ENCODE results near the gene LCE1B.

Gene LCE1B

GRCh38 chr1:152811671-152812070 lies at the start of gene LCE1B:
TSS of gene LCE1B (plus strand) at chr1:152811971. CDS start at chr1:152812447, 476 bp downstream.
- no peak for DNase-seq

- DNase-seq = no peak
Measured at GRCh38 chr1:152768847-152769533, 42.8 kb upstream of the LCE1B start.

GRCh38 chr1:152770411-152770810 lies 41.4 kb upstream of the LCE1B start:
- no peak for DNase-seq

GRCh38 chr1:152774875-152775274 lies 36.9 kb upstream of the LCE1B start, which contains the start of gene LCE1F:
TSS of gene LCE1F (plus strand) at chr1:152775140. CDS start at chr1:152776372, 1,232 bp downstream.
- no peak for DNase-seq

GRCh38 chr1:152776361-152776760 lies 35.4 kb upstream of the LCE1B start:
- no peak for DNase-seq

GRCh38 chr1:152777510-152778137 lies 34.1 kb upstream of the LCE1B start:
- no peak for DNase-seq

- no peak for DNase-seq
Measured at GRCh38 chr1:152783095-152783494, 28.7 kb upstream of the LCE1B start.

GRCh38 chr1:152786077-152786476 lies 25.7 kb upstream of the LCE1B start, which contains the start of gene LCE1E:
TSS of gene LCE1E (plus strand) at chr1:152786257. CDS start at chr1:152787300, 1,043 bp downstream.
- no peak for DNase-seq

GRCh38 chr1:152795686-152796085 lies 16.1 kb upstream of the LCE1B start:
- DNase-seq = no peak

- no peak for DNase-seq
Measured at GRCh38 chr1:152796421-152796820, 15.3 kb upstream of the LCE1B start, which contains the start of gene LCE1D. TSS of gene LCE1D (plus strand) at chr1:152796721. CDS start at chr1:152797795, 1,074 bp downstream.

GRCh38 chr1:152801333-152801732 lies 10.4 kb upstream of the LCE1B start:
- no peak for DNase-seq

- DNase-seq = no peak
Measured at GRCh38 chr1:152806576-152806975, 5.2 kb upstream of the LCE1B start, which contains the start of gene LCE1C. TSS of gene LCE1C (minus strand) at chr1:152806651. CDS start at chr1:152805478, 1,173 bp downstream.

- no peak for DNase-seq
Measured at GRCh38 chr1:152811050-152811449, 721 bp upstream of the LCE1B start.

GRCh38 chr1:152817309-152817708 lies 5.5 kb downstream of the LCE1B start:
- no peak for DNase-seq

- DNase-seq = no peak
Measured at GRCh38 chr1:152823294-152823693, 11.5 kb downstream of the LCE1B start.

GRCh38 chr1:152824964-152825363 lies 13.2 kb downstream of the LCE1B start:
- DNase-seq = no peak

- no peak for DNase-seq
Measured at GRCh38 chr1:152827173-152827572, 15.4 kb downstream of the LCE1B start, which contains the start of gene LCE1A. TSS of gene LCE1A (plus strand) at chr1:152827473. CDS start at chr1:152827473, 0 bp downstream.

GRCh38 chr1:152836870-152837269 lies 25.1 kb downstream of the LCE1B start:
- DNase-seq = no peak

- no peak for DNase-seq
Measured at GRCh38 chr1:152842556-152842955, 30.8 kb downstream of the LCE1B start, which contains the start of gene LCE6A. TSS of gene LCE6A (plus strand) at chr1:152842856. CDS start at chr1:152843521, 665 bp downstream.

GRCh38 chr1:152855661-152856060 lies 43.9 kb downstream of the LCE1B start:
- no peak for DNase-seq

GRCh38 chr1:152858062-152858461 lies 46.3 kb downstream of the LCE1B start:
- no peak for DNase-seq

- DNase-seq = no peak
Measured at GRCh38 chr1:152859696-152860095, 47.9 kb downstream of the LCE1B start, which contains the start of gene LCE7A. TSS of gene LCE7A (plus strand) at chr1:152859996. CDS start at chr1:152860698, 702 bp downstream.

GRCh38 chr1:152860129-152860528 lies 48.4 kb downstream of the LCE1B start:
- DNase-seq = no peak

- DNase-seq = no peak
Measured at GRCh38 chr1:152861374-152861773, 49.6 kb downstream of the LCE1B start.

Measured in stimulated activated CD8-positive, alpha-beta memory T cell treated with anti-CD3 and anti-CD28 coated beads, Interleukin-4, amount 100 ng/mL, for 48 hours (primary cell).